DND-41 (cell line): ENCODE data around the gene FRMPD1.
A peak's percentile ranks its signal among the peaks of the same experiment; 100 is the strongest.

Experiments used
- ATAC-seq: fragments of 200-7000 bp; cut with Tn5 transposase; 3 replicates; pipeline ENCODE4 v1.9.1; 2021; ENCODE audit warnings: low read depth; ENCODE audit not compliant: insufficient read depth
- DNase-seq: peaks from one replicate; pipeline ENCODE4 v3.0.0-alpha.2; 2020
- H2AFZ ChIP-seq: 2 replicates; pipeline ENCODE4 v1.6.0; 2012; ENCODE audit warnings: low read depth, low read length
- H3K27ac ChIP-seq: 2 replicates; pipeline ENCODE4 v1.5.1; 2012; ENCODE audit warnings: low read length, inconsistent platforms
- H3K27me3 ChIP-seq: fragments of 200-600 bp; sonication (generic); 2 replicates; pipeline ENCODE4 v1.6.0; 2012; ENCODE audit warnings: low read length, mild to moderate bottlenecking, inconsistent platforms; ENCODE audit not compliant: insufficient read depth, poor library complexity
- H3K36me3 ChIP-seq: 2 replicates; pipeline ENCODE4 v1.5.1; 2012; ENCODE audit warnings: low read length, inconsistent platforms; ENCODE audit not compliant: insufficient read depth
- H3K4me1 ChIP-seq: 2 replicates; pipeline ENCODE4 v1.5.1; 2012; ENCODE audit warnings: mild to moderate bottlenecking, low read length; ENCODE audit not compliant: insufficient read depth
- H3K4me2 ChIP-seq: 2 replicates; pipeline ENCODE4 v1.6.0; 2012; ENCODE audit warnings: mild to moderate bottlenecking, moderate library complexity, low read length, inconsistent platforms; ENCODE audit not compliant: insufficient read depth
- H3K4me3 ChIP-seq, 2 experiments: fragments of 200-600 bp in 1 of 2; shearing (Covaris generic) in 1 of 2; 2 replicates each; pipeline ENCODE4 v1.5.1; 2012 to 2016; ENCODE audit warnings: inconsistent platforms in 2 of 2, low read length in 2 of 2, mild to moderate bottlenecking in 2 of 2, low read depth in 1 of 2, moderate library complexity in 1 of 2
- H3K79me2 ChIP-seq: 2 replicates; pipeline ENCODE4 v1.6.0; 2012; ENCODE audit warnings: low read length, inconsistent platforms; ENCODE audit not compliant: insufficient read depth
- H3K9ac ChIP-seq: 2 replicates; pipeline ENCODE4 v1.6.0; 2012; ENCODE audit warnings: low read depth, mild to moderate bottlenecking, inconsistent platforms, low read length, moderate library complexity
- H3K9me3 ChIP-seq: 2 replicates; pipeline ENCODE4 v1.5.1; 2012; ENCODE audit warnings: low read length, moderate library complexity, mild to moderate bottlenecking, inconsistent platforms; ENCODE audit not compliant: insufficient read depth, severe bottlenecking
- H4K20me1 ChIP-seq: 2 replicates; pipeline ENCODE4 v1.6.0; 2012; ENCODE audit warnings: low read length; ENCODE audit not compliant: insufficient read depth
- CTCF ChIP-seq: IDR thresholded peaks from 2 replicates; pipeline ENCODE4 v1.5.1; 2012; ENCODE audit warnings: borderline replicate concordance, low read length, moderate library complexity, mild to moderate bottlenecking; ENCODE audit not compliant: poor library complexity, severe bottlenecking; ENCODE audit errors: extremely low read depth
- EZH2 ChIP-seq: IDR thresholded peaks from 3 replicates; pipeline ENCODE4 v1.6.1; 2012; ENCODE audit warnings: borderline replicate concordance, low read depth, mild to moderate bottlenecking, moderate library complexity, low read length, inconsistent platforms; ENCODE audit not compliant: severe bottlenecking

The FRMPD1 gene

GRCh38 chr9:37620396-37620795 is 30.4 kb upstream of the FRMPD1 start:
- Histone ChIP-seq H3K4me3 (no peak overlapping the region), H3K4me2 (no peak overlapping the region), H3K27ac (no peak overlapping the region), H3K27me3 (peaks cover 8% of the 10 kb centered on the region), H3K4me1 (no peaks in the 10 kb centered on the region), H3K36me3 (no peaks in the 10 kb centered on the region), H3K9me3 (no peaks in the 10 kb centered on the region), H2AFZ (no peak overlapping the region), H3K9ac (no peak overlapping the region), H3K79me2 (no peaks in the 10 kb centered on the region), H4K20me1 (no peaks in the 10 kb centered on the region)
- DNase-seq: no peak
- ATAC-seq: no peak
- TF ChIP-seq CTCF: no peak
- TF ChIP-seq EZH2: no peak

GRCh38 chr9:37621273-37622121 is 29.3 kb upstream of the FRMPD1 start:
- Histone ChIP-seq H3K9ac (no peak overlapping the region), H3K4me3 (no peak overlapping the region), H3K9me3 (no peaks in the 10 kb centered on the region), H4K20me1 (no peaks in the 10 kb centered on the region), H3K27ac (no peak overlapping the region), H3K36me3 (no peaks in the 10 kb centered on the region), H3K79me2 (no peaks in the 10 kb centered on the region), H3K27me3 (peaks cover 8% of the 10 kb centered on the region), H3K4me2 (no peak overlapping the region), H3K4me1 (no peaks in the 10 kb centered on the region), H2AFZ (no peak overlapping the region)
- TF ChIP-seq EZH2: no peak
- TF ChIP-seq CTCF: no peak
- ATAC-seq (peak; percentile 48; the same call in 1 of the 3 replicates), DNase-seq (no peak)

GRCh38 chr9:37622462-37622861 is 28.3 kb upstream of the FRMPD1 start:
- H2AFZ ChIP-seq: no peak overlapping the region
- ATAC-seq (no peak), DNase-seq (no peak)
- H3K27ac ChIP-seq: no peak overlapping the region
- no peak overlapping the region for H3K4me2 ChIP-seq
- TF ChIP-seq CTCF (no peak), EZH2 (no peak)
- no peak overlapping the region for H3K4me3 ChIP-seq
- no peaks in the 10 kb centered on the region for H3K79me2 ChIP-seq
- H3K4me1 ChIP-seq: no peaks in the 10 kb centered on the region
- no peaks in the 10 kb centered on the region for H3K36me3 ChIP-seq
- H3K27me3 ChIP-seq: peaks cover 8% of the 10 kb centered on the region
- no peaks in the 10 kb centered on the region for H3K9me3 ChIP-seq
- no peak overlapping the region for H3K9ac ChIP-seq
- no peaks in the 10 kb centered on the region for H4K20me1 ChIP-seq
